ENCODE data around the gene BCDIN3D.
A peak's percentile ranks its signal among the peaks of the same experiment; 100 is the strongest.

Gene BCDIN3D

DNA sequence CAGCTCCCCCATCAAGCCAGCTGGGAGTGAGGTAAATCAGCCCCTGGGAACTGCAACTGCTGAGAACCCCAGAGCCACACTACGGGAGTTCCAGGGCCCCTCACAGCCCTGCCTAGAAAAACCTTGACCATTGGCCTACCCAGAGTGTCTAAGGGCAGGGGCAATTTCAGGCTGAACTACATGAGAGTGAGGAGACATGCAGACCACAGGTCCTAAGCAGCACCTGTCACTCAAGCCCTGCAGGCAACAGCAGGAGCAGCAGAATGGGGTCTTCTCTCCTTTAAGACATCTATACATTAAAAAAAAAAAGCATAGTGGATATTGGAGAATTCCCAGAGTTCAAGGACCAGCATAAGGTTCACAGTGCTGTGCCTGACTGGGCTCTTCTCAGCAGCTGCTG is 19.6 kb downstream of the BCDIN3D start:
- DNase-seq (ENCODE audit: low spot score), result no peak

DNA sequence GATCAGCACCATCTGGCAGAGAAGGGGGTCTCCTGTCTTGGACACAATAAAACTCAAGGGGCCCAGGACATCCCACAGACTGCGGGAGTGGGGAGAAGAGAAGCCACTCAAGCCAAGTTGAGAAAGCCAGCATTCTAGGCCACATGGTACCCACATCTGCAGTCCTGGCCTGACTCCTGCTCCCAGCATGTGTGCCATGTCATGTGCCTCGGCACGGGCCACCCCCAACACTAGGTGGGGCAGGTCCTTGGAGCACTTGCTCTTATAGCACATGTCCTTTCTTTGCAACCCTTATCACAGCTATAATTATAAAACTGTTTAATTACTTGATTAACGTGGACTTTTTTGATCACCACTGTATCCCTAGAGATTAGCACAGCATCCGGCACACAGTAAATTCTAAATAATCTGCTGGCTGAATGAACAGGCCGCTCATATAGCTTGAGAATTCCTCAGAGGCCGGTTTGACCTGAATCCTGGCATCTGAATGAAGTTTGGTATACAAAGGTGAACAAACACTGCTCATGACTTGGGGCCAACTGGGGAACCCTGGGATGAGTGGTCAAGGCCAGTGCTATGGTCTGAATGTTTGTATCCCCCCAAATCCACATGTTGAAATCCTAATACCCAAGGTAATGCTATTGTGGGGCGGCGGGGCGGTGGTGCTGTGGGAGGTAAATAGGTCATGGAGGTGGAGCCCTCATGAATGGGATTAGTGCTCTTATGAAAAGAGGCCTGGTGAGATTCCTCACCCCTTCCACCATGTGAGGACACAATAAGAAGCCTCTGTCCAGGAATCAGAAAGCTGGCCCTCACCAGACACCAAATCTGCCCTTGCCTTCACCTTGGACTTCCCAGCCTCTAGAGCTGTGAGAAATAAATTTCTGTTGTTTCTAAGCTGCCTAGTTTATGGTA is 21.3 kb downstream of the BCDIN3D start:
- peak; percentile 24 for DNase-seq (ENCODE audit: low spot score)

DNA sequence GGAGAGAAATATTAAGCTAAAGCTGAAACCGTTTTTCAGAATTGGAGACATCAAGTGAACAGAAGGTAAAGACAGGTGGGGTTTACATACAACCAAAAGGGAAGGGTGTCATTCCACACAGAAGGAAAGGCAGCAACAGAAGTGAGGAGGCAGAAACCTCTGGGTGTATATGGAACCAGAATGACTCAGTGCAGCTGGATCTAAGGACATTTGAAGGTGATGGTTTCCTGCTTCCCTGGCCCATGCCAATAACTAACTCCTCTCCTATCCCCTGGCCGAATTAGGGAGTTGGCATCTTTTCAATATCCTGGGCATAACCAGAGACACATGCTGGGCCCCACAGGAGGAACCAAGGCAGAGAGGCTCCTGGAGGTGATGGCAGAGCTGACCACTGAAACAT is 23.1 kb downstream of the BCDIN3D start:
- no peak for DNase-seq (ENCODE audit: low spot score)

DNA sequence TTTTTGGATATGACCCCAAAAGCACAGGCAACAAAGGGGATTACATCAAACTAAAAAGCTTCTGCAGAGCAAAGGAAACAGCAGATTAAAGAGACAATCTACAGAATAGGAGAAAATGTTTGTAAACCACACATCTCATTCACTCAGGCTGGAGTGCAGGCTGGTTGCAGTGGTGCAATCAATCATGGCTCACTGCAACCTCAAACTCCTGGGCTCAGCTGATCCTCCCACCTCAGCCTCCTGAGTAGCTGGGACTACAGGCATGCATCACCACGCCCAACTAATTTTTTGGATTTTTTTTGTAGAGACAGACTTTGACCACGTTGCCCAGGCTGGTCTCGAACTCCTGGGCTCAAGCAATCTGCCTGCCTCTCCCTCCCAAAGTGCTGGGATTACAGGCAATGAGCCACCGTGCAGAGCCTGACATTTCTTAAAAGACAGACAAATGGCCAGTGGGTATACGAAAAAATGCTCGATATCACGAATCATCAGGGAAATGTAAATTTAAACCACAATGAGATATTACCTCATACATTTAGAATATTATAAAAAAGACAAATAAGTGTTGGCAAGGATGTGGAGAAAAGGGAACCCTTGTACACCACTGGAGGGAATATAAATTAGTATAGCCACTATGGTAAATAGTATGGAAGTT is 24.5 kb downstream of the BCDIN3D start:
- DNase-seq (ENCODE audit: low spot score), result no peak

DNA sequence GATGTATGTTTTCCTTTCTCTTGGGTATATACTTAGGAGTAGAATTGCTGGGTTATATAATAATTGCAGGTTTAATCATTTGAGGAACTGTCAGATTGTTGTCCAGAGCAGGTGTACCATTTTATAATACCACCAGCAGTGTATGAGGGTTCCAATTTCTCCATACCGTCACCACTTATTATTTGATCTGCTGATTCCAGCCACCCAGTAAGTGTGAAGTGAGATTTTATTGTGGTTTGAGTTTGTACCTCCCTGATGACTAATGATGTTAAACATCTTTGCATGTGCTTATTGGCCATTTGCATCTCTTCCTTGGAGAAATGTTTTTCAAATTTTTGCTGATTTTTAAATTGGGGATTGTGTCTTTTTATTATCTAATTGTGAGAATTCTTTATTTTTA is 29.8 kb downstream of the BCDIN3D start:
- DNase-seq (ENCODE audit: low spot score), result no peak

DNA sequence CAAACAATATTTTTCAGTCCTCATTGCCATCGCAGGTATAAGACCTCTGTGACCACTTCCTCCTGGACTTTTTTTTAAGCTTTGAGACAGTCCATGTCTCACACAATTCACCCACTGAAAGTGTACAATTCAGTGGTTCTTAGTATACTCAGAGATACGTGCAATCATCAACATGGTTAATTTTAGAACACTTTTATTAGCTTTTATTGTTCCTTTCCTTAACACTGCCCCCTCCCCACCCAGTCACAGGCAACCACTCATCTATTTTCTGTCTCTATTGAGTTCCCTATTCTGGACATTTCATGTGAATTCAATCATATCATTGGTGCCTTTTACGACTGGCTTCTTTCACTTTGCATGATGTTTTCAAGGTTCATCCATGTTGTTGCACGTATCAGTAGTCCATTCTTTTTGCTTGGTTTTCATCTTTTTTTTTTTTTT is 30.9 kb downstream of the BCDIN3D start:
- no peak for DNase-seq (ENCODE audit: low spot score)

DNA sequence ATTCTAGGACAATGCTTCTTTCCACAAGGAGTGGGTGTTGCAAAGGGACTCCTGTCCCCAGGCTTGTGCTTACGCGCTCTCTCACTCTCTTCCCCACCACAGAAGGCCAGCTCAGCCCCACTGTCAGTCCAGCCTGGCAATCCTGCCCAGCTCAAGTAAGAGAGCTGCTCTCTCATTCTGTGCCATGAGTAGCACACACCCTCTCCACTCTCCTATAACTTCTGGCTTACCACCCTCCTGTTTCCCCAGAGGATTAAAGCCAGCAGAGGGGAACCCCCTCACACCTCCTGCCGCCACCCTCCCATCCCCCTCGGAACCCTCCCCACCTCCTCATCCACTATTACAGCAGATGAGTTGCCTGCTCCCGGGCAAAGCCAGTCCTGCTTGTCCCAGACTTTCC is 31.8 kb downstream of the BCDIN3D start:
- peak; percentile 40 for DNase-seq (ENCODE audit: low spot score)

DNA sequence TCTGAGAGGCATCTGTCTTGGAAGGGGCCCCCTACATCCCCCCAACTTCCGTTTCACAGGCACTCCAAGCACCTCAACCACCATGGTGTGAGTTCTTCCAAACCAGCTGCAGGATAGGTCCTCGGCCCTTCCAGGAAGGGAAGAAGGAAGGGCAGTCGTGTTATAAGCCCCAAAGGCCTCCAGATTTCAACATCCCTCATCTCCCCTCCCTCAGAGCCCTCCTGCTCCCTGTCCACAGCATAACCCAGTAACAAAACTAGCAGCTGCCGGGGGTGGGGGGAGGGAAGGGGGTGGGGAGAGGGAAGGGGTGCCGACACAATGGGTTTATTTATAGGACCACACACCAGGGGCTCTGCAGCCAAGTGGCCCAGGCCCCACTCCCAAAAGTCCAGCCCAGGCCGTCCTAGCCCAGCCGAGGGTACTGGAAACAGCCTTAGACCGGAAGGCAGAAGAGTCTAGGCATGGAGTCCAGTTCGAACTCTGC is 33.0 kb downstream of the BCDIN3D start:
- peak; percentile 71 for DNase-seq (ENCODE audit: low spot score)

DNA sequence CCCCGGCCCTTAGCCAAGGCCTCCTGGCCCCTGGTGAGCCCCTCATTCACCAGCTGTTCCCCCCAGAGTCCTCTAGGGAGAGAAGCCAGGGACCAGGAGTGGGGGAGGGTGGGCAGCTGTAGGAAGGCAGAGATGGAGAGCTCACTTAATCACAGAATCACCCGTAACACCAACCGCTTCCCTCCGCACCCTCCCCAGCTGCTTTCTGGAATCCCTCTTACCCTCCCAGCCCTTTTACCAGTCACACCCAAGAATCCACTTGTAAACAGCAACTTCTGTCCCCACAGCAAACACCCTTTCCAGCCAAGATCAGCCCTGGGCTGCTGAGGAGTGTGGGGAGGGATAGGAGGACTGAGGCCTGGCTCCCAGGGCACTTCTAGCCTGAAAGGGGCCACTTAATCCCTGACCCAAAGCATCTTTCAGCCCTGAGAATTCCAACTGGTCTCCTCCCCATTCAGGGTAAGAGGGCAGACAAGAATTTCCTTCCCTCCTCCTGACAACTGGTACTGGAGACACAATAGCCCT is 33.5 kb downstream of the BCDIN3D start:
- no peak for DNase-seq (ENCODE audit: low spot score)

DNA sequence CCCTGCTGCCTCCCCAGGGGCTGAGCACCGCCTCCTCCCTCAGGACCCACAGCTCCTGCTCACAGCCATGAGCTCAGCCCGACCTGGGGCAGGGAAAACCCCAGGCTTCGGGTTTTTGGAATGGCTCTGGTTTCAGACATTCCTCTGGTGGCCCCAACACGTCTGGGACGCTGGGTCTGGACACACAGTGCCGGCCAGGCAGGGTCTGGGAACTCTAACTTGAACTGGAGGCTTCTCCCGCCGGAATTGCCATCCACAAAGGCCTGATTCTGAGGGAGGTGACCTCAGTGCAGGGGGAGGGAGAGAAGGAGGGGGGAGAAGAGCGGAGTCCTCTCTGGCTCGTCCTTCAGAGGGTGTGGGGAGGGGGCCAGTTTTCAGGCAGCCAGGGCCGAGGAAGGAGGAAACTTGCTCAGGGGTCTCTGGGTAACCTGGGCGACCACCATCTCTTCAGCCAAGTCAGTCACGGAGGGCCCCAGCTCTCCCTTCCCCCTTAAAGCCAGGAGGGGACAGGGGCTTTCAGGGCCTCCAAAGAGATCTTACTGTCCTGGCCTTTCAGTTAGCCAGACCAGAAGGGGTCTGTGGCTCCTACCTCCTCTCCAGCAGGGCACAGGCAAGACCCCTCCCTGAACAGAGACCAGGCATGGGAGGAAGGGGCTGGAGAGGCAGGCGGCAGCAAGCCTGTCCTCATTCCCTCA is 34.1 kb downstream of the BCDIN3D start:
- peak; percentile 82 for DNase-seq (ENCODE audit: low spot score)

DNA sequence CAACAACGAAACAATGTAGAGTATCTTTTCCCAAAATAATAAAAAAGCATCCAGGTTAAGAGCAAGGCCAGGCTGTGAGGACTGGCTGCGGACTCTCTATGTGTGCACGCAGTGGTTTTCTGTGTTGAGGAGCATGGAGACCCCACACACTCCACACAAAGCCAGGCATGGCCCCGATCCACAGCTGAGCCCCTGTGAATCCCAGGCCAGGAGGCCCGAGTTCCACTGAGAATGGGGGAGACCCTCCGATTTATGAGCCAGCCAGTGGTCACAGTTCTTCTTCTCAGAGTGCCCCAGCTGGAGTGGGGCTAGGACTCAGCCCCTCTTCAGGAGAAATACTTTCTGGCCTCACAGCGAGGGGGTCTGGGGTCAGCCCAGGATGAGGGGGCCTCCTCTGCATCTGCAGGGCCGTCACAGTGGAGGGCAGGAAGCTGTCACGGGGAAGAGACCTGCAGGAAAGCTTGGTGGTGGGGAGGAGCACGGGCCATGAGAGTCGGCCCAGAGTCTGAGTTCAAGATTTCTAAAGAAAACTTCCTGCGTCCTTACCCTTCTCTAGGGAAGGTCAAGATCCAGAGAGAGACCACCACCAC is 34.8 kb downstream of the BCDIN3D start:
- no peak for DNase-seq (ENCODE audit: low spot score)

DNA sequence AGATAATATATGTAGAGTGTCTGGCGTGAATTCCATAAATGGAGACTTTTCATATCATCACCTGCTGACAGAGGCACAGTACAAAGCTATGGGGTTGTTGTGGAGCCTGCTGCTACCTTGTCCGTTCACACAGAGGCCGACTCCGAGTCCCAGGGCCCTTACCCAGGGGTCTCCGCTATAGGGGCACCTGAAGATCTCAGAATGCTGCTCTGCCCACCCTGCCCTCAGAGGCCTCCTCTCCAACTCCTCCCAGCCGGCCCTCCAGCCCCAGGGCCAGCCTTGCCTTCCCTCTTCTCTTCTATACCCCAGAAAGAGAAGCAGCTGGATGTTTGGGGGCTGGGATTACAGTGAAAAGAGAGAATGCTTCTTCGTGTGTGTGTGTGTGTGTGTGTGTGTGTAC is 36.0 kb downstream of the BCDIN3D start:
- no peak for DNase-seq (ENCODE audit: low spot score)

DNA sequence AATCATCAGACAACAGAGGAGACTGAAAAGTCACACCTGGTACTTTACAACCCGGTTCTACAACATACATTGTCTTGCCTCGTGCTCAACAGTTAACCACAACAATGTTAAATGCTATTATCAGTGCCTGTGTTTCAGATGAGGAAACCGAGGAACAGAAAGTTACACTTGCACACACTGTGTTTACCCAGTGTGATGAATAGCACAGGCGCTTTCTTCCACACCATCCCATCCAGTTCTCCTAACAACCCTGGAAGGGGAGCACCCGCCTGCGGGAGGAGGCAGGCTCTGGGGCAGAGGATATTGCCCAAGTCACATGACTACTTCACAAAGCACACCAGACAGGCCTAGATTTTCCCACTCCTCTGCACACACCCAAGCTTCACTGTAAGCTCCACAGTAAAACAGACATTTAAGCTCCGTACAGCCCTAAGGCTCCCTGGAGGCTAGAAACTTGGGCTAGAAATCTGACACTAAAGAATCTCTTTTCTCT is 36.5 kb downstream of the BCDIN3D start:
- no peak for DNase-seq (ENCODE audit: low spot score)

DNA sequence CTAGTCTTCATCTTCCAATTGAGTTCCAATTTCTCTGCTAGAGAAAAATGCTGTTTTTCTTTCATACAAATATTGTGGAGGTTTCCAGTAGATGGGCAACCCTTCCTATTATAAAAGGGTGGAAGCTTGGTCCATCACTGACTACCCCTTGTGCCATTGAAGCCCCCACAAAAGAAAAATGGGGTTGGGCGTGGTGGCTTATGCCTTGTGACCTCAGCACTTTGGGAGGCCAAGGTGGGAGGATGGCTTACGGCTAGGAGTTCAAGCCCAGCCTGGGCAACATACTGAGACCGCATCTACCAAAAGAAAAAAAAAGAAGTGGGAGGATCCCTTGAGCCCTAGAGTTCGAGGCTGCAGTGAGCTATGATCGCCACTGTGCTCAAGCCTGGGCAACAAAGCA is 37.5 kb downstream of the BCDIN3D start:
- no peak for DNase-seq (ENCODE audit: low spot score)

DNA sequence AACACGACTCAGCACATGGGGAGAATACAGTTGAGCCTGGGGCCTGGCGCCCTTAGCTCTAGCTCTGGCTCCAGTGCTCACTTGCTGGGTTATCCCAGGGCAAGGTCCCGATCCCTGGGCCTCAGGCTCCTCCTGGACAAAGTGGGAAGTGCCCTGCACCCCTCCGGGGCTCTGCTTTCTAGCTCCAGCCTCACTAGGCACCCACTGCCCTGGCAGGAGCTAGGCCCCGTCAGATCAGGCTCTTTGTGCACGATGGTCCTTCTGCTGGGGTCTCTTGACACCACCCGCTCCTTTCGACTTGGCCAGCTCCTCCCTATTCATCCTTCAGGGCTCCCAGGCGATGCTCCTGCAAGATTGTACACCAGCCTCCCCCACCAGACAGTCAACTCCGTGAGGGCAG is 38.1 kb downstream of the BCDIN3D start:
- DNase-seq (ENCODE audit: low spot score), result no peak

DNA sequence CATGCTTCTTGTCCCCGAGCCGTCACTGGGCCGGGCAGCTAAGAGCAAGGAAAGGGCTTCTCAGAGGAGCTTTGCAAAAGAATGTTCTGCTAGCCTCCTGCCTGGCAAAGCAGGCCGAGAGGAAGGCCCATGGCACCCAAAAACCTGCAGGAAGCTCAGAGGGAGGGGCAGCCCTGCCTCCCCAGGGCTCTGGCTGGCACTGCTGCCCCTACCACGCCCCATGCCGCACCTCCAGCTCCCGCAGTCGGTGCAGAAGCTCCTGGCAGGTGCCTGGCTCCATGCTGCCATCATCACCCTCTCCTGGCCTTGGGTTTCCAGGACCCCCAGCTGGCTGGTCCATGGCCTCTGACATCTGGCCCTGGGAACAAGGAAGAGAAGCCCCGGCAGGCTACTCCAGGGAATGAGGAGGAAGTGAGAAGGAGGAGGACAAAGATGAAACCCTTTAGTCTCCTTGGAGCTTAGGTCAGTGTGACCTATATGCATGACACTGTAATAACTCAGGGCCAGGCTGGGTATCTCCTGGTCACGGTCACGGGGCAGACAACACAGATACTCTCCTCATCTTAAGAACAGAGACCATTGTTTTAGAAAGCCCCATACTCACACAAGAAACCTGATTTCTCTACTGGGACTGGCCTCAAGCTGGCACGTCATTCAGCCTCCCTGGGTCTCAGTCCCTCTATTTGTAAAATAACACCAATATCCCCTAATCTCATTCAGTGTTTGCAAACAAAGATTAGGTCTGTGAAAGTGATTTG is 39.0 kb downstream of the BCDIN3D start:
- DNase-seq (ENCODE audit: low spot score), result no peak

DNA sequence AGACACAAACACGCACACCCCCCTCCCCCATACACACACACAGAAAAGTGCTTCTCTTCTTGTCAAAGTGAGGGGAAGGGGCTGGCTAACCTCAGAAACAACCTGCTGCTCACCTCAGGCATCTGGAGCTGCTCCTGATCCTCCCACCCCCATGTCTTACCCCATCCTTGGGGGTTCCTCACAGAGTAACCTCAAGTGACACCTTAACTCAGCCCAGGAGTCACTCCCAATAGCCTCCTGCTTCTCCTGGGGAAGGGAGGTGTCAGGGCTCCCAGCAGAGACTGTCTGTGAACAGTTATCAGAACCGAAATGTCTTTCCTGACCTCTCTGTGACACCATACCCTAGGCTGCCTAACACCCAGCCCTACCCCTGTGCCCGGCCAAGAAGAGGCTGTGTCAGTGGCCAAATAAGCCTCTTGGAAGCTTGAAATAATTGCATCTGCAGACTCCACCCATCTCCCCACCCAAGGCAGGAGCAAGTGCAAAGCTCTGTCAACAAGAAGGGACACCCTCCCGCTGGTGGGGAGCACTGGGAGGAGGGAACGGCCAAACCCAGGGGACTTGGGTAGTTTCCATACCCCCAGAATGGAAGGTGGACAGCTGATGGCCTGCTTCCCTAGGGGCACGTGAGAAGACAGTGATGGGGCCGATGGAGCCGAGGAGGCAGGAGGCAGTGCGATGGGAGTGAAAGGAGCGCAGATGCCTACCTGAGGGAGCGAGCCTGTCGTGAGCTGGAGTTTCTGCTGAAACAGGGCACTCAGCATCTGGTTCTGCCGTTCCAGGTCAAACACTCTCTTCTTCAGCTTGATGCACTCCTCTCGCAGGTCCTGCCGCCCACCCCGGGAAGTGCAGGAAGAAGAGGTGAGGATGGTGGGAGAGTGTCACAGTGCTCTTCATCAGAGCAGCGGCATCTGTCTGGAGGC is 41.5 kb downstream of the BCDIN3D start:
- no peak for DNase-seq (ENCODE audit: low spot score)

DNA sequence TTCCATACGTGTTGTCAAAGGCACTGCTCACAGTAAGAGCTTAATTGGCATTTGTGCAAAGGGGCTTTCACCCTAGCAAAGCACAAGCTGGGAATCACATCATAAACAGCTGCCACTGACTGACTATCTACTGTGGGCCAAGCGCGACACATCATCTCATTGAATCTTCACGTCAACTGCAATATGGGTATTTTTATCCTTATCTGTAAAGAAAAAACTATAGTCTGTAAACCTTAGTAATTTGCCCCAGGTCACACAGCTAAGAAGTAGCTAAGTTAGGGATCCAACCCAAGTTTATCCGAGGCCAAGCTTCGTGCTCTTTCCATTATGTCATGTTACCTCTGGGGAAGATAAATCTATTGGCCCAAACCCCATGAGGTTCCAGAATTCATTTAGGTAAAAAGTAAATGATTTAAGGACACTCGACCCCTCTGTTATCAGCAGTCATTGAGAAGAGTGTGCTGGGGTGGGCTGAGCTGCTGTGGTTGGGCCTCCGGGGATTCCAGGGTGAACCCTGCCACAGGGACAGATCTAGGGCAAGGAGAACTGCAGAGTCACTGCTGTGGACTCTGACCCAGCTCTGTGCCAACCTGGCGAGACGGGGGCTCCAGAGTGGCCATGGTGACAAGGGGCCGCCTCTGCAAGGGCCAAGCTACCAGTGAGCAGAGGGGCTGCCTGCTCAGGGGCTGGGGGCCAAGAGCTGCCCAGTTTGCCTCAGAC is 42.3 kb downstream of the BCDIN3D start:
- no peak for DNase-seq (ENCODE audit: low spot score)

DNA sequence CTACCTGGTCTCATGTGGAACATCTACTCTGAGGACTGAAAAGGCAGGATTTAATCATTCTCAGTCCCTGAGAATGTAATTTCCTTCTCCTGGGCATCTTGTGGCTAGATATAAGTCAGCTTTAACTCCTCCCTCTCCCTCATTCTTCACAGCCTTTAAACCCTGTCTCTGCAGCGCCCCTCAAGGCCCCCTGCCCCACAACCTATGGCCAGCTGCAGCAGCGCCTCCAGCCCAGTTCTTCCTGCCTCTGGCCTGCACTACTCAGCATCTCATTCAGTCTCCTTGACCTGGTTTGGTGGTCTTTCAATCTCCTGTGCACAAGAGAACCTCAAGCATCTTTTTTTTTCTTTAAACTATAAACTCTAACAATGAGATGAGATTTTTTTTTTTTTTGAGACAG is 44.0 kb downstream of the BCDIN3D start:
- no peak for DNase-seq (ENCODE audit: low spot score)
